Esophagus squamous epithelium (tissue), 4 donors: Measurements from ENCODE around the gene DUSP14.

Experiments used
- CTCF ChIP-seq, 6 experiments: fragments of 450-650 bp in 4 of 6; fragments of 200-600 bp in 2 of 6; sonication (generic) in 2 of 6; IDR thresholded peaks; one replicate each; pipeline ENCODE4 v1.5.1; 2016 to 2019; ENCODE audit warnings: antibody characterized with exemption in 6 of 6, mild to moderate bottlenecking in 4 of 6, moderate library complexity in 4 of 6
- POLR2A ChIP-seq, 4 donors: fragments of 450-650 bp; IDR thresholded peaks; one replicate each; pipeline ENCODE4 v1.6.1; 2017; ENCODE audit warnings: antibody characterized with exemption in 4 of 4, mild to moderate bottlenecking in 4 of 4, moderate library complexity in 3 of 4

GRCh38 chr17:37478187-37478586, 11.5 kb upstream of the DUSP14 start:
- TF ChIP-seq POLR2A (IDR thresholded peaks at IDR 0.05), result no peak
- TF ChIP-seq CTCF (IDR thresholded peaks at IDR 0.05), result no peak
